IPS-18c (cell line): ENCODE data around the gene EIF2S2.
A peak's percentile ranks its signal among the peaks of the same experiment; 100 is the strongest.

Source experiments
- H3K4me3 ChIP-seq: 2 replicates; pipeline ENCODE4 v1.7.0; 2013; ENCODE audit warnings: low read depth, mild to moderate bottlenecking, low read length, moderate library complexity; ENCODE audit not compliant: insufficient read depth
- H3K9me3 ChIP-seq: one replicate; pipeline ENCODE4 v1.6.1; 2013; ENCODE audit warnings: mild to moderate bottlenecking, low read length, moderate library complexity; ENCODE audit not compliant: control insufficient read depth, insufficient read depth

Gene EIF2S2

DNA sequence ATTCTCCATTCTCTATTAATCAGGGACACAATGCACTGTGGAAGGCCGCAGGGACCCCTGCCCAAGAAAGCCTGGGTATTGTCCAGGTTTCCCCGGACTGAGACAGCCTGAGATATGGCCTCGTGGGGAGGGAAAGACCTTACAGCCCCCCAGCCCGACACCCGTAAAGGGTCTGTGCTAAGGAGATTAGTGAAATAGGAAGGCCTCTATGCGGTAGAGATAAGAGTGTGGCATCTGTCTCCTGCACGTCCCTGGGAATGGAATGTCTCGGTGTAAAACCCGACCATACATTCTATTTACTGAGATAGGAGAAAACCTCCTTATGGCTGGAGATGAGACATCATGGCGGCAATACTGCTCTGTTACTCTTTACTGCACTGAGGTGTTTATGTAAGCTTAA, 15.7 kb upstream of the EIF2S2 start:
- H3K4me3 ChIP-seq = no peak overlapping the region
- peaks cover 3% of the 10 kb centered on the region for H3K9me3 ChIP-seq

DNA sequence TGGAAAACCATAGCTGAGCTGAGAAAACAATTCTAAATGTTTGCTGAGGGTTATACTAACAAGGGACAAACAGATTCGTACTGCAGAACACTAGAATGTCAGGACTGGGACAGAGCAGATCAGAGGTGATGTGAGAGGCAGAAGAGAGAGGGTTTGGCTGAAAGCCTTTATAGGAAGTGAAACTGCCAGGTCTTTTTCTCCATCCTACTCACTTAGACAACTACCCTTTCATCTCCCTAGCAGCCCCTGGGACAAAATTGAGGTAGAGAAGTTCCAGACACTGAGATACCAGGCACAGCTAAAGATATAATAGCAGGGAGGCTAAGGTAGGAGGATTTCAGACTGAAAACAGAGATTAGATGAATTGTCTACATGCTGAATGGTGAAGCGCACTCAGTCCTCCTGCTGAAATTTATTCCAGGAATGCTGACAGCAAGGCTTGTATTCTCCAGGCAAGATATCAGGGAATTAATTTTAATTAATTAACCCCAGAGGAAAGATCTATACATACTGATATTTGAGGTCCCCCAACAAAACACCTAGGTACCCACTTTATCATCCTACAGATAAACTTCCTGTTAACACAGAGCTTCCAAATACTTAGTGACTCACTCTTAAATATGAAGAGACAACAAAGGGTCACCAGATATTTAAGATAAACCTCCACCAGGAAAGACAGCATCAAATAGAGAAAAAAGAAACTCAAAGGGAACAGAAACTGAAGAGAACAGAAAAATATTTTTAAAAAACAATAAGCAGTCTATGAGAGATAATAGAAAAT, 12.6 kb upstream of the EIF2S2 start:
- Histone ChIP-seq H3K9me3 (no peaks in the 10 kb centered on the region), H3K4me3 (no peak overlapping the region)

DNA sequence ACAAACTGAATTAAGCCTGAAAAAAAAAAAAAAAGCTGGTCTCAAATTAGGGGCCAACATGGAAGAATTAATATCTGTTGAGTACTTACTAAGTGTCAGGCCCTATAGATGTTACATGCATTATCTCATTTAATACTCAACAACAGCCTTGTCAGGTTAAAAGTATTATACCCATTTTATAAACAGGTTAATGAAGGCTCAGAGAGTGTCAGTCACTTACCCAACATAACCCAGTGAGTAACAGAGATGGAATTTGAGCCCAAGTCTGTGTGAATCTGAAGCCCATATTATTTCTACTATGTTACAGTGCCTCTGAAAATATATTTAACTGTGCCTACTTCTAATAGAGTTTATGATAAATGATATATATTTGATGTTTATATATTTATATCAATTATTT, 11.3 kb upstream of the EIF2S2 start:
- Histone ChIP-seq H3K9me3 (no peaks in the 10 kb centered on the region), H3K4me3 (no peak overlapping the region)

DNA sequence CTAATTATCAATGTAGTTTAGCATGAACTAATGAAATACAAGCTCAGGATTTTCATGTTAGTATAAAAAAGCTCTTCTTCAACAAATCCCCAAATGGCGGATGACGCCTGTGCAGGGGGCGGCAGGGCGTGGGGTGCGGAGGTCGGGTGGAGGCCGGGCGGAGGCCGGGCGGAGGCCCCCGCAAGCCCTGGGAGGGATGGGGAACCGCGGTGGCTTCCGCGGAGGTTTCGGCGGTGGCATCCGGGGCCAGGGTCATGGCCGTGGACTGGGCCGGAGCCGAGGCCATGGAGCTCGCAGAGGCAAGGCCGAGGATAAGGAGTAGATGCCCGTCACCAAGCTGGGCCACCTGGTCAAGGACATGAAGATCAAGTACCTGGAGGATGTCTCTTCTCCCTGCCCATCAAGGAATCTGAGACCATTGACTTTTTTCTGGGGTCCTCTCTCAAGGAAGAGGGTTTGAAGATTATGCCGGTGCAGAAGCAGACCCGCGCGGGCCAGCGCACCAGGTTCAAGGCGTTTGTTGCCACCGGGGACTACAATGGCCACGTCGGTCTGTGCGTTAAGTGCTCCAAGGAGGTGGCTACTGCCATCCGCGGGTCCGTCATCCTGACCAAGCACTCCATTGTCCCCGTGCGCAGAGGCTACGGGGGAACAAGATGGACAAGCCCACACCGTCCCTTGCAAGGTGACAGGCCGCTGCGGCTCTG, 10.4 kb upstream of the EIF2S2 start:
- Histone ChIP-seq H3K9me3 (no peaks in the 10 kb centered on the region), H3K4me3 (no peak overlapping the region)

DNA sequence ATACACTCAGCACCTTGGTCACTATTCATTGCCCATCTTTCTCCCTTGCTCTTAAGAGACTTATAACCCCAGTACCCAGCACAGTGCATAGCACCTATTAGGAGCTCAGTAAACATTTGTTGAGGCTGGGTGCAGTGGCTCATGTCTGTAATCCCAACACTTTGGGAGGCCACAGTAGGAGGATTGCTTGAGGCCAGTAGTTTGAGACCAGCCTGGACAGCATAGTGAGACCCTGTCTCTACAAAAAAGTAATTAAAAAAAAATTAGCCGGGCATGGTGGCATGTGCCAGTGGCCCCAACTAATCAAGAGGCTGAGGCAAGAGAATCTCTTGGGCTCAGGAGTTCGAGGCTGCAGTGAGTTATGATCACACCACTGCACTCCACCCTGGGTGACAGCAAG, 8.2 kb upstream of the EIF2S2 start:
- Histone ChIP-seq H3K4me3 (no peak overlapping the region), H3K9me3 (no peaks in the 10 kb centered on the region)

DNA sequence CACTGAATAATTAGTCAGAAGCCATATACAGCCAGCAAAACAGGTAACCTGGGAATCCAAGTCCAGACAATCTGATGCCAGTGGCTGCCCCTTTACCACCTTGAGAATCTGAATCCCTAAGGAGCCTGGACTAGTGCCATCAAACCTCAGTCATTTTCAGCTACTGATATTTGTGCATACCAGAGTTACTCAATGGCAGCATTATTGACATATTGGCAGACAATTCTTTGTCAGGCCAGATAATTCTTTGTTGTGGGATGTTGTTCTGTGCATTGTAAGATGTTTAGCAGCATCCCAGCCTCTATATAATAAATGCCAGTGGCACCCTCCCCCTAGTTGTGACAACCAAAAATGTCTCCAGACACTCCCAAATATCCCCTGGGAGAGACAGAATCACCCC, 3.2 kb upstream of the EIF2S2 start:
- Histone ChIP-seq H3K9me3 (no peaks in the 10 kb centered on the region), H3K4me3 (no peak overlapping the region)

DNA sequence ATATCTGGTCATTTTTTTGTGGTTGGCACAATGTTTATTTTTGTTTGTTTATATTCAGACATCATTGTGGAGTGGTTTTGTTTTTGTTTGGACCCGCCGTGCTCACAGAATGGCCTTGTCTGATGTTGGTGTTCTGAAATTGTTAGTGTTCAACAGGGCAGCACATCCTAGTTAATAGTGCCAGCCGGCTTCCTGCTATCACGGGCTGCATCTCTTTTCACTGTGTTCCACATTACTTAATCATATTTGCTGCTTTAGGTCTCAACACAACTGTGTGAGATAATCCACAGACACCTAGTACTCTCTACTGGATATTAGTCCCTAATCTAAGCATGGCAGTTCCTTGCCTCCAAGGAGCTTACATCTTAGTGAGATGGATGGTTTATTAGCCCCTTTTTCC, 2.8 kb upstream of the EIF2S2 start:
- no peak overlapping the region for H3K4me3 ChIP-seq
- H3K9me3 ChIP-seq = no peaks in the 10 kb centered on the region

DNA sequence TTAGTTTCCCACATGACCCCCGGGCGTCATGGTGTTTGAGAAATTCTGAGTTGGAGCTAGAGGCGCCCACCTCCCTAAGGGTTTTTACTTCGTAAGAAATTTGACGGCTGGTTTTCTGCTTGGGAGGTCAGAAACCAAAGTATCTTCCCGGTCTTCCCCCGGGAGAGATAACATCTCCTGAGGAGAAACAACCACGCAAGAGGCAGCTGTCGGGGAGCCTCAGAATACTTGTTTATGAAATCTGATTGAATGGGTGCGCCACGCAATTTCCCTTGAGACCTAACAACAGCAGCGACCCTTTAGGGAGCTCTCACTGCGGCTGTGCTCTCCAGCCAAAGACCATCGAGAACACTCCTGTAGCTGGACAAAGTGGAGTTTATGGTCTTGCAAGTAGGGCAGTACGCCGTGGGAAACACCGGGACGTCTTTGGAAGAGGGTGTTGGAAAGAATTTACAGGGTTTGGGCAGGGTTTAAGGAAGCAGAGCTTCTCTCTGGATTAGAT, 608 bp upstream of the EIF2S2 start:
- H3K9me3 ChIP-seq = no peaks in the 10 kb centered on the region
- peak overlapping the region; percentile 63 for H3K4me3 ChIP-seq

DNA sequence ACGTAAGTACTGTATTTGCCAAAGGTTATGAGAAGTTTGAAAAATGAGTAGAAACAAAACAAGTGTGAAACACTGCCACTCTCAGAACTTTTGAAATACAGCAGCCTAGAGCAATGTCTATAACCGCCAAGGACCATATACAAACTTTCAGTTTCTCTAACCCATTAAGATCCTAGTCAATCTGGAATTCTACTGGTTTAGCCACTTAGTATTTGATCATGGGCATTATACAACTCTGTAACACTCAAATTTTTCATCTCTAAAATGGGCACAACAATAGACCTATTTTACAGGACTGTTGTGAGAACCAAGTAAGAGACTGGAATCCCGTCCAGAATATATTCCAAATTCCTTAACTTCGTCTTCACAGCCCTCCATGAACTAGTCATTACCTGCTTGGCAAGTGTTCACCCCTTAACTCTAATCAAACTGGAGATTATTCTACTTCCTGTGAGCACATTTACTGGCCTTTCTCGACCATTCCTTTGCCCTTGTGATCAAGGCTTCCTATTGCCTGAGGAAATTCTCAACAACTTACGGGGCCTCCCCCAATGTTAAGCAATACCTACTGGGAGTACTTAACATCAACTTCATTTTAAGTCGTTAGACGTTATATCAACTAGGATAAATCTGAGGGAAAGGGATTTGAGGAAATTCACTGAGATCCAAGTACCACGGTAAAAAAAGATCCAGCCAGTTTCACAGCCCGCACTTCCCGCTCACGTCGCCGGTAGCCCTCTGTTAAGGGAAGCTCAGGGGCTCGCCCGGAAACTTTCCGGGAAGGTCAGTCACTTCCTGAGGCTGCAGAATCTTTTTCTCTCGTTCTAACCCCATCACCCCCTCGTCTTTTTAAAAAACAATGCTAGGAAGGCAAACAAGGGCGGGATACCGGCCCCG, 1.1 kb downstream of the EIF2S2 start:
- no peaks in the 10 kb centered on the region for H3K9me3 ChIP-seq
- H3K4me3 ChIP-seq = peak overlapping the region; percentile 98

DNA sequence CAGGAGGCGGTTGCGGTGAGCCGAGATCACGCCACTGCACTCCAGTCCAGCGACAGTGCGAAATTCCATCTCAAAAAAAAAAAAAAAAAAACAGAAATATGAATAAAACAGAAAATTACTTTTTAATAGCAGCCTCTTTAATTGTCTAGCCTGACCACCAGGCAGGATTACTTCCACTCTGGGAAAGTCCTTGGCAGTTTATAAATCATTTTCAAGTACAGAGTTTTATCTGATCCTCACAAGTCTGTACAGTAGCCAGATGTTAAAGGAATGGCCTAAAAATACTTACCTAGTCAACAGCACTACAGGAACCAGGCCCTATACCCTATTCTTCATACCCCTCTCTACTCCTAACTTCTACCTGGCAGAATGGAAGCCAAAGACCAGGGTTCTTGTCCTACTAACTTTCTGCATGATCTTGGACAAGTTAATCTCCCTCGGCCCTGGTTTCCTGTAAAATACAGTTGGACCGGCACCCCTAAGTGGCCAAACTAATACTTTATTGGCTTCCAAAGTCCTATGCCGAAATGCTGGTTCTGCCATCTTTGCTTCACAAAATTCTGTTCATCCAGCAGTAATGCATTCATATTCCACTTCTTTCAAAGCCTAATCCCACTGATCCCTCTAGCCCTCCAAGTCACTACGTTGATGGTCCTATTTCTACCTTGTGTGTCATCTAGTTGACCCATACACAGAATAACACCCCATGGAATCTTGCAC, 1.9 kb downstream of the EIF2S2 start:
- peak overlapping the region; percentile 98; the same call in 1 of the 2 replicates for H3K4me3 ChIP-seq
- no peaks in the 10 kb centered on the region for H3K9me3 ChIP-seq

DNA sequence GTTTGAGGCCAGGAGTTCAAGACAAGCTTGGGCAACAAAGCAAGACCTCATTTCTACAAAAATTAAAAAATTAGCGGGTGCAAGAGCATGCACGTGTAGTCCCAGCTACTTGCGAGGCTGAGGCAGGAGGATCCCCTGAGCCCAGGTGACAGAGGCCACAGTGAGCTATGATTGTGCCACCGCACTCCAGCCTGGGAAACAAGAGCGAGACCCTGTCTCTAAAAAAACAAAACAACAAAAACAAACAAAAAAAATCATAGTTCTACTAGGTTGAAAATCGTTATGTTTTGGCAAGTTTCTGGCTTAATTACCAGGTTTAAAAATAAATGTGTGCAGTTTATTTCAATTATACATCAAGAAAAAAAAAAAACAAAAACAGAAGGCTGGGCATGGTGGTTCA, 2.6 kb downstream of the EIF2S2 start:
- no peaks in the 10 kb centered on the region for H3K9me3 ChIP-seq
- no peak overlapping the region for H3K4me3 ChIP-seq

DNA sequence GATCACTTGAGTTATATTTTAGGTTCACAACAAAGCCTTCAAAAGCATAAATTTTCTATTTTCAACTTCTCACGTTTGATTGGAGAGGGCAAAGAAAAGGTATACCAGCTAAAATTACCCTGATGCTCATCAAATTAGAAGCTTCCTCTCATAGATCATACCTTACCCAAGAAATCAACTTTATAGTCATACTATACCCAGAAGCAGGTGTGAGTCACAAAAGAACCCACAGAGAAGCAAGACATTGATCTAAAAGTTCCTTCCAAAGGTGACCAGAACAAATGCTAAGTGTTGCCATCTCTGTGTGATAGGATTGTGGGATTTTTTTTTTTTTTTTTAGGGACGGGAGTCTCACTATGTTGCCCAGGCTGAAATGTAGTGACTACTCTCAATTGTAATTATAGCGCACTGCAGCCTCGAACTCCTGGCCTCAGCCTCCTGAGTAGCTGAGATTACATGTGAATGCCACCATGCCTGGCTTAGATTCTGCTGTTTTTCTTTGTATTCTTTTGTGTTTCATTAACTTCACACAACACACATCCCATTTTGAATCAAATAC, 3.3 kb downstream of the EIF2S2 start:
- Histone ChIP-seq H3K4me3 (no peak overlapping the region), H3K9me3 (no peaks in the 10 kb centered on the region)

DNA sequence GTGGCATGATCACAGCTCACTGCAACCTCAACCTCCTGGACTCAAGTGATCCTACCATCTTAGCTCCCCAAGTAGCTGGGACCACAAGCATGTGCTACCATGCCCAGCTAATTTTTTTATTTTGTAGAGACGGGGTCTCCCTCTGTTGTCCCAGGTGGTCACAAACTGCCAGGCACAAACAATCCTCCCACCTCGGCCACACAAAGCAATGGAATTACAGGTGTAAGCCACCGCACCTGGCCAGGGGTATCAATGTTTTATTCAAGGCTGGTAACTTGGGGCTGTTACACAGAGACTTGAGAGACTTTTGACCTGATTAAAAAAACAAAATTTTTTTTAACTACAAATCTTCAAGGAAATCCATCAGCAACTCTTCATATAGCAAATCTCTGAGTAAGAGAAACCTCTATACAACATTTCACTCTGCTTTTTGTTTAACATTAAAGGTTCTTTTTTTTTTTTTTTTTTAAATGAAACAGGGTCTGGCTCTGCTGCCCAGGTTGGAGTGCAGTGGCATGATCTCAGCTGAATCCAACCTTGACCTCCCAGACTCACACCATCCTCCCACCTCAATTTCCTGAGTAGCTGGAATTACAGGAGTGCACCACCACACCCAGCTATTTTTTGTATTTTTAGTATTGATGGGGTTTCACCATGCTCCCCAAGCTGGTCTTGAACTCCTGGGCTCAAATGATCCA, 5.9 kb downstream of the EIF2S2 start:
- Histone ChIP-seq H3K4me3 (no peak overlapping the region), H3K9me3 (no peaks in the 10 kb centered on the region)

DNA sequence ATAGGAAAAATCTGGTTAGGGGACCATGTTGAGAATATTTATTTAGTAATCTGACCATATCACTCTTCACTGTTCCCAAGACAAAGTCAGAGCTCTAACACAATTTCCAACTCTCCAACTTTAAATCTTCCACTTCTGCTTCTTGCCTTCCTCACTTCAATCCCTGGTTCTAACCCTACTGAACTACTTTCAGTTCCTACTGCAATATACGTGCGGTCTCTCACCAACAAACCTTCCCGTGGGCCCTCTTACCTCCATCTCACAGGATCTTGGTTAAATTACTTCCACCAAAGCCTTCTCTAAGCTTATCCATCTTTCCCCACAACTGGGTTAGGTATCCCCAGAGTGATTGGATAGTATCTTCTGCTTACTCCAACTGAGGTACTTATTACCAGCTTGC, 8.0 kb downstream of the EIF2S2 start:
- Histone ChIP-seq H3K4me3 (no peak overlapping the region), H3K9me3 (peaks cover 2% of the 10 kb centered on the region)

DNA sequence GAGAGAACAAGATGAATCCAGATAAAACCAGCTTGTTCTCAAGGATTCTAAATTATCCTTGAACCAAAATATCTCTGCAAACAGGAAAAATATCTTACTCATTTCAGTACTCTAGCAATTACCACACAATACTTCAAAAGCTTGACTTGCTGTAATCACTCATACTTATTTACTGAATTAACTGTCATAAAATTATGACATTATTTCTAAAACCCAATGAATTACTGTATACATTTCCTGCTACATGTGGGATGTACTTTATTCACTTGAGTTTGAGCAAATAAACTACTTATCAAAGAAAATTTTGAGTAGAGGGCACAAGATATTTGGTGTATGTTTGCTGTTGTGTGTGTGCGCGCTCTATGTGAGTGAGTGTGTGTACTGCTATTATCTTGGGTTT, 9.7 kb downstream of the EIF2S2 start:
- H3K4me3 ChIP-seq = no peak overlapping the region
- peaks cover 2% of the 10 kb centered on the region for H3K9me3 ChIP-seq

DNA sequence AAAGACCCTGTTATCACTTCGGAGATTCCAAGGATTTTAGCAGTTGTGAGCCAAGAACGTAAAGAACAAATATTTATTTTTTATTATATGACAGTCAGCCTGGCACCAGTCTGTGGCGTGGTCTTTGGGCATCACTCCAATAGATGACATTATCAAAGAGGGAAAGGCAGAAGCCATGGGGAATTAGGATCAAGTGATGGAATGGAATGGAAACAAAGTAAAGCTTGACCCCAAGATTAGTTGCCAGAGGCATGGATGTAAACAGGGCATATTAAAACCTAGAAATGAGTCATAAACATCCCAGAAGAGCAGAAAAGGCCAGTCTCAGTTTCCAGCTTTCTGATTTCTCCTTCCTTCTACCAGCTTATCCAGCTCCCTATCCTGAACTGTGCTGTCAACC, 11.5 kb downstream of the EIF2S2 start:
- H3K9me3 ChIP-seq = peaks cover 2% of the 10 kb centered on the region

More for the DNA sequence above, 11.5 kb downstream of the EIF2S2 start:
- no peak overlapping the region for H3K4me3 ChIP-seq
